ENCODE results near the gene ALDH1L1.

ALDH1L1 gene

DNA sequence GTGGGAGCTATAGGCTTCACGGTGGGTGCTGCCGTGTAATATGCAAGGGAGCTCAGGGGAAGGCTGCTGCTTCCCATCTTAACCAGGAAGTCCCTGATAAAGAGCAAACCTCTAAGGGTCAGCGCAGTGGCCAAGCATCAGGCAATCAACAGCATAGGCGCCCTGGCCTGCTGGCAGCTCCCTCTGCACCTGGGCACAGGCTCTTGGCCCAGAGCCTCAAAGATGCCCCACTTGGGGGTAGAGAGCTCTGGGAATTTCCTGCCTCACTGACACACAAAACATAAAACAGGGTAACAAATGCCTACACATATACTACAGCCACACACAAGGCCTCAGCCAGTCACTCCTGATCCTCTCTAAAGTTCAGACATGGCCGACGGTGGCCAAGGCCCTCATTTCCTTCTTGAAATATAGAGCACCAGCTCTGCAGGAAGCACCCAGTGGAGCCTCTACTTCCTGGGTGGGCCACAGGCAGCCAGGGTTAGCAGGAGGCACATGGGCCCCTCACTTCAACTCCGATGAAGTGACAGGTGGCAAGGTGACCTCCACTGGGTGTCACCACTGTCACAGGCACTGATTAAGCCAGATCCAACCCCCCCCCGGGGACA is 116.9 kb downstream of the ALDH1L1 start:
- ATAC-seq, result no peak
- TF ChIP-seq ZNF565 (CRISPR knock-in tag; conservative IDR thresholded peaks at IDR 0.05; ENCODE audit: low read depth) (no peak), ZNF70 (CRISPR knock-in tag; IDR thresholded peaks at IDR 0.05) (no peak), RARB (CRISPR knock-in tag; IDR thresholded peaks at IDR 0.05) (no peak), ZNF8 (CRISPR knock-in tag; IDR thresholded peaks at IDR 0.05) (no peak), SNAI2 (CRISPR knock-in tag; IDR thresholded peaks at IDR 0.05) (no peak), PPARA (CRISPR knock-in tag; IDR thresholded peaks at IDR 0.05; ENCODE audit: borderline replicate concordance) (no peak), ISL1 (CRISPR knock-in tag; IDR thresholded peaks at IDR 0.05) (no peak), TCF4 (CRISPR knock-in tag; IDR thresholded peaks at IDR 0.05; ENCODE audit: borderline replicate concordance) (no peak), OSR1 (CRISPR knock-in tag; IDR thresholded peaks at IDR 0.05) (no peak), CSDC2 (CRISPR knock-in tag; IDR thresholded peaks at IDR 0.05) (no peak), TOX (CRISPR knock-in tag; IDR thresholded peaks at IDR 0.05; ENCODE audit: borderline replicate concordance) (no peak), ZFP30 (CRISPR knock-in tag; IDR thresholded peaks at IDR 0.05) (no peak), BACH2 (CRISPR knock-in tag; IDR thresholded peaks at IDR 0.05; ENCODE audit: borderline replicate concordance) (no peak)
- TF ChIP-seq, protein P1, sequence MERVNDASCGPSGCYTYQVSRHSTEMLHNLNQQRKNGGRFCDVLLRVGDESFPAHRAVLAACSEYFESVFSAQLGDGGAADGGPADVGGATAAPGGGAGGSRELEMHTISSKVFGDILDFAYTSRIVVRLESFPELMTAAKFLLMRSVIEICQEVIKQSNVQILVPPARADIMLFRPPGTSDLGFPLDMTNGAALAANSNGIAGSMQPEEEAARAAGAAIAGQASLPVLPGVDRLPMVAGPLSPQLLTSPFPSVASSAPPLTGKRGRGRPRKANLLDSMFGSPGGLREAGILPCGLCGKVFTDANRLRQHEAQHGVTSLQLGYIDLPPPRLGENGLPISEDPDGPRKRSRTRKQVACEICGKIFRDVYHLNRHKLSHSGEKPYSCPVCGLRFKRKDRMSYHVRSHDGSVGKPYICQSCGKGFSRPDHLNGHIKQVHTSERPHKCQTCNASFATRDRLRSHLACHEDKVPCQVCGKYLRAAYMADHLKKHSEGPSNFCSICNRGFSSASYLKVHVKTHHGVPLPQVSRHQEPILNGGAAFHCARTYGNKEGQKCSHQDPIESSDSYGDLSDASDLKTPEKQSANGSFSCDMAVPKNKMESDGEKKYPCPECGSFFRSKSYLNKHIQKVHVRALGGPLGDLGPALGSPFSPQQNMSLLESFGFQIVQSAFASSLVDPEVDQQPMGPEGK (CRISPR knock-in tag; IDR thresholded peaks at IDR 0.05; ENCODE audit: borderline replicate concordance), result no peak
- TF ChIP-seq, protein P2, sequence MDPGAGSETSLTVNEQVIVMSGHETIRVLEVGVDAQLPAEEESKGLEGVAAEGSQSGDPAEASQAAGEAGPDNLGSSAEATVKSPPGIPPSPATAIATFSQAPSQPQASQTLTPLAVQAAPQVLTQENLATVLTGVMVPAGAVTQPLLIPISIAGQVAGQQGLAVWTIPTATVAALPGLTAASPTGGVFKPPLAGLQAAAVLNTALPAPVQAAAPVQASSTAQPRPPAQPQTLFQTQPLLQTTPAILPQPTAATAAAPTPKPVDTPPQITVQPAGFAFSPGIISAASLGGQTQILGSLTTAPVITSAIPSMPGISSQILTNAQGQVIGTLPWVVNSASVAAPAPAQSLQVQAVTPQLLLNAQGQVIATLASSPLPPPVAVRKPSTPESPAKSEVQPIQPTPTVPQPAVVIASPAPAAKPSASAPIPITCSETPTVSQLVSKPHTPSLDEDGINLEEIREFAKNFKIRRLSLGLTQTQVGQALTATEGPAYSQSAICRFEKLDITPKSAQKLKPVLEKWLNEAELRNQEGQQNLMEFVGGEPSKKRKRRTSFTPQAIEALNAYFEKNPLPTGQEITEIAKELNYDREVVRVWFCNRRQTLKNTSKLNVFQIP (CRISPR knock-in tag; IDR thresholded peaks at IDR 0.05; ENCODE audit: borderline replicate concordance, low read depth), result no peak

DNA sequence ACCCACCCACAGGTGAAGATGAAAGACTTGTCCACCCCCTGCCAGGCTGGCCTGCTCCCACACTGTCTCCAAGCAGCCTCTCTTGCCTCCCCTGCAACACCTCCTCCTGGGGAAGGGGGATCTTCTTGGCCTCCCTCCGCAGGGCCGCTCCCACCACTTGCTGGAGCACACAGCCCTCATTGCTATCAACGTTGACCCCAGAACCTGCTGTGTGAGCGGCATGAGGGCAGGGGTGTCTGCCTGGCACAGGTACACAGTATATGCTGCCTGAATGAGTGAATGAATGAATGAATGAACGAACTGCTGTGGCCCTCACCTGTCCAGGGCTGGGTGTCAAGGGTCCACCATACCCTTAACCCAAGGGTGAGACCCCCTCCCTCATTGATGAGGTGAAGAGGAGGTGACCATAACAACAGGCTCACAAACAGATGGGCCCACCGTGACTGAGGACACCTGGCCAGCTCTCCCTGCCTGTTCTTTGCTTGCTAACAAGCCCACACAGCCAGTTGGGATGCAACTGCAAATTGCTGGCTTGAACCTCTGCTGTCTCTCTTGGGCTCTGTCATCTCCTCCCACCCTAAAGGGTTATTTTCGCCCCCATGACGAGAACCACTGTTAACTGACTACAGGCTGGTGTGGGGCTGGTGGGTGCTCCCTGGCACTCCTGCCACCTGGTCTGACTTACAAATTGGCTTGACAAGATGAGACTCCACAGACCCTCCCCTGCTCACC is 118.9 kb downstream of the ALDH1L1 start:
- no peak for ATAC-seq

More for the DNA sequence above, 118.9 kb downstream of the ALDH1L1 start:
- TF ChIP-seq ESRRG (CRISPR knock-in tag; IDR thresholded peaks at IDR 0.05), result no peak
- TF ChIP-seq ZFP3 (CRISPR knock-in tag; IDR thresholded peaks at IDR 0.05), result no peak
- TF ChIP-seq, protein P3, sequence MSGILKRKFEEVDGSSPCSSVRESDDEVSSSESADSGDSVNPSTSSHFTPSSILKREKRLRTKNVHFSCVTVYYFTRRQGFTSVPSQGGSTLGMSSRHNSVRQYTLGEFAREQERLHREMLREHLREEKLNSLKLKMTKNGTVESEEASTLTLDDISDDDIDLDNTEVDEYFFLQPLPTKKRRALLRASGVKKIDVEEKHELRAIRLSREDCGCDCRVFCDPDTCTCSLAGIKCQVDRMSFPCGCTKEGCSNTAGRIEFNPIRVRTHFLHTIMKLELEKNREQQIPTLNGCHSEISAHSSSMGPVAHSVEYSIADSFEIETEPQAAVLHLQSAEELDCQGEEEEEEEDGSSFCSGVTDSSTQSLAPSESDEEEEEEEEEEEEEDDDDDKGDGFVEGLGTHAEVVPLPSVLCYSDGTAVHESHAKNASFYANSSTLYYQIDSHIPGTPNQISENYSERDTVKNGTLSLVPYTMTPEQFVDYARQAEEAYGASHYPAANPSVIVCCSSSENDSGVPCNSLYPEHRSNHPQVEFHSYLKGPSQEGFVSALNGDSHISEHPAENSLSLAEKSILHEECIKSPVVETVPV (CRISPR knock-in tag; IDR thresholded peaks at IDR 0.05), result no peak
- TF ChIP-seq, protein P1 (CRISPR knock-in tag; IDR thresholded peaks at IDR 0.05; ENCODE audit: borderline replicate concordance), result no peak
- TF ChIP-seq OSR1 (CRISPR knock-in tag; IDR thresholded peaks at IDR 0.05), result no peak
- TF ChIP-seq ZFP30 (CRISPR knock-in tag; IDR thresholded peaks at IDR 0.05), result no peak
- TF ChIP-seq ARNTL (CRISPR knock-in tag; IDR thresholded peaks at IDR 0.05; ENCODE audit: borderline replicate concordance, low read depth), result no peak
- no peak for TF ChIP-seq RARB (CRISPR knock-in tag; IDR thresholded peaks at IDR 0.05)
- TF ChIP-seq, protein P4, sequence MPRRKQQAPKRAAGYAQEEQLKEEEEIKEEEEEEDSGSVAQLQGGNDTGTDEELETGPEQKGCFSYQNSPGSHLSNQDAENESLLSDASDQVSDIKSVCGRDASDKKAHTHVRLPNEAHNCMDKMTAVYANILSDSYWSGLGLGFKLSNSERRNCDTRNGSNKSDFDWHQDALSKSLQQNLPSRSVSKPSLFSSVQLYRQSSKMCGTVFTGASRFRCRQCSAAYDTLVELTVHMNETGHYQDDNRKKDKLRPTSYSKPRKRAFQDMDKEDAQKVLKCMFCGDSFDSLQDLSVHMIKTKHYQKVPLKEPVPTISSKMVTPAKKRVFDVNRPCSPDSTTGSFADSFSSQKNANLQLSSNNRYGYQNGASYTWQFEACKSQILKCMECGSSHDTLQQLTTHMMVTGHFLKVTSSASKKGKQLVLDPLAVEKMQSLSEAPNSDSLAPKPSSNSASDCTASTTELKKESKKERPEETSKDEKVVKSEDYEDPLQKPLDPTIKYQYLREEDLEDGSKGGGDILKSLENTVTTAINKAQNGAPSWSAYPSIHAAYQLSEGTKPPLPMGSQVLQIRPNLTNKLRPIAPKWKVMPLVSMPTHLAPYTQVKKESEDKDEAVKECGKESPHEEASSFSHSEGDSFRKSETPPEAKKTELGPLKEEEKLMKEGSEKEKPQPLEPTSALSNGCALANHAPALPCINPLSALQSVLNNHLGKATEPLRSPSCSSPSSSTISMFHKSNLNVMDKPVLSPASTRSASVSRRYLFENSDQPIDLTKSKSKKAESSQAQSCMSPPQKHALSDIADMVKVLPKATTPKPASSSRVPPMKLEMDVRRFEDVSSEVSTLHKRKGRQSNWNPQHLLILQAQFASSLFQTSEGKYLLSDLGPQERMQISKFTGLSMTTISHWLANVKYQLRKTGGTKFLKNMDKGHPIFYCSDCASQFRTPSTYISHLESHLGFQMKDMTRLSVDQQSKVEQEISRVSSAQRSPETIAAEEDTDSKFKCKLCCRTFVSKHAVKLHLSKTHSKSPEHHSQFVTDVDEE (CRISPR knock-in tag; IDR thresholded peaks at IDR 0.05), result no peak
- TF ChIP-seq SNAI2 (CRISPR knock-in tag; IDR thresholded peaks at IDR 0.05), result no peak
- TF ChIP-seq BACH2 (CRISPR knock-in tag; IDR thresholded peaks at IDR 0.05; ENCODE audit: borderline replicate concordance), result no peak
- no peak for TF ChIP-seq CSDC2 (CRISPR knock-in tag; IDR thresholded peaks at IDR 0.05)
- TF ChIP-seq, protein P2 (CRISPR knock-in tag; IDR thresholded peaks at IDR 0.05; ENCODE audit: borderline replicate concordance, low read depth), result no peak
- no peak for TF ChIP-seq ISL1 (CRISPR knock-in tag; IDR thresholded peaks at IDR 0.05)
- TF ChIP-seq TOX (CRISPR knock-in tag; IDR thresholded peaks at IDR 0.05; ENCODE audit: borderline replicate concordance), result no peak
- TF ChIP-seq ZNF8 (CRISPR knock-in tag; IDR thresholded peaks at IDR 0.05), result no peak
- TF ChIP-seq, protein P5, sequence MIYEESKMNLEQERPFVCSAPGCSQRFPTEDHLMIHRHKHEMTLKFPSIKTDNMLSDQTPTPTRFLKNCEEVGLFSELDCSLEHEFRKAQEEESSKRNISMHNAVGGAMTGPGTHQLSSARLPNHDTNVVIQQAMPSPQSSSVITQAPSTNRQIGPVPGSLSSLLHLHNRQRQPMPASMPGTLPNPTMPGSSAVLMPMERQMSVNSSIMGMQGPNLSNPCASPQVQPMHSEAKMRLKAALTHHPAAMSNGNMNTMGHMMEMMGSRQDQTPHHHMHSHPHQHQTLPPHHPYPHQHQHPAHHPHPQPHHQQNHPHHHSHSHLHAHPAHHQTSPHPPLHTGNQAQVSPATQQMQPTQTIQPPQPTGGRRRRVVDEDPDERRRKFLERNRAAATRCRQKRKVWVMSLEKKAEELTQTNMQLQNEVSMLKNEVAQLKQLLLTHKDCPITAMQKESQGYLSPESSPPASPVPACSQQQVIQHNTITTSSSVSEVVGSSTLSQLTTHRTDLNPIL (CRISPR knock-in tag; IDR thresholded peaks at IDR 0.05; ENCODE audit: low read depth), result no peak
- TF ChIP-seq ZNF565 (CRISPR knock-in tag; conservative IDR thresholded peaks at IDR 0.05; ENCODE audit: low read depth), result no peak
- TF ChIP-seq ZC3H10 (CRISPR knock-in tag; IDR thresholded peaks at IDR 0.05), result no peak

Data from SK-N-SH treated with all-trans-retinoic acid at 6 μM for 48 hours (cell line).